NCI-H1436 treated with DMSO at 0.1 percent for 48 hours (cell line): ENCODE measurements around the gene GP1BA.

ENCODE experiments used
- DNase-seq: peaks from one replicate; lab custom pipeline; 2025; lab: John Stamatoyannopoulos, UW

Gene GP1BA

GRCh38 chr17:4938688-4939545 lies 6.8 kb downstream of the GP1BA start:
- DNase-seq, result no peak

GRCh38 chr17:4939546-4939795 lies 7.4 kb downstream of the GP1BA start:
- DNase-seq, result no peak

DNA sequence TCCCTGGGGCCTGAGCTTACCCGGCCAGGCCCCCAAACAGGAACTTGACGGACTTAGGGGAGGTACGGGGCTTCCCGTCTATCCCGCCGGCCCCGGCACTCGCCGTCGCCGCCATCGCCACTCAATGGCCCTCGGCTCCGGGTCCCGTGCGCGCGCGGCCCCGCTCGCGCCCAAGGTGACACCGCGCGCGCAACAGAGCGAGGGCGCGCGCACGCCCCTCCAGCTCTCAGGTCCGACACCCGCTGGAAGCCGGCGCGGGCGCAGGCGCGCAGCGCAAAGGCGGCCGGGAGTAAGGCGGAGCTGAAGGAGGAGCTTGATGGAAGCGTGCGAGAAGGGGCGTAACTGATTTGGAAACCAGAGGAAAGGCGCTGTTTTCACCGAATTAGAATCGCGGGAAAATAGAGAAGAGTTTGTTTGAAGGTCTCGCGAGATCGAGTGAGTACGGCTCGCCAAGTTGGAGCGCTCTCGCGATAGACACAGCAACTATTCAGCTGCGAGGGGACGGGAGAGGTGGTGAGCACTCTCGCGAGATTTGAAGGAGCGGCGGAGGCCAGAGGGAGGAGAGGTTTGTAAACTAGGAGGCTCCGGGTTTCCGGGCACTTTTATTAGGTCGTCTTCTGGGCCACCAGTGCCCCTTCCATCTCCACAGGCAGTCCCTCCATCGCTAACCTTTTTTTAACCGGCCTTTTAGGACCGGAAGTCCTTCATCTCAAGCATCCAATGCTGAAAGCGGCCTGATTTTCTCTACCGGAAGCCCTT lies 7.9 kb downstream of the GP1BA start, which contains the start of the genes RNF167 and SLC25A11:
Gene RNF167 (plus strand): TSS at position 473 of the 759 bp plus-strand sequence. CDS start 642 bp downstream, outside the sequence.
Gene SLC25A11 (minus strand): TSS at position 251 of the 759 bp plus-strand sequence. CDS start 136 bp downstream, at position 115.
- DNase-seq, result peak; percentile 97

DNA sequence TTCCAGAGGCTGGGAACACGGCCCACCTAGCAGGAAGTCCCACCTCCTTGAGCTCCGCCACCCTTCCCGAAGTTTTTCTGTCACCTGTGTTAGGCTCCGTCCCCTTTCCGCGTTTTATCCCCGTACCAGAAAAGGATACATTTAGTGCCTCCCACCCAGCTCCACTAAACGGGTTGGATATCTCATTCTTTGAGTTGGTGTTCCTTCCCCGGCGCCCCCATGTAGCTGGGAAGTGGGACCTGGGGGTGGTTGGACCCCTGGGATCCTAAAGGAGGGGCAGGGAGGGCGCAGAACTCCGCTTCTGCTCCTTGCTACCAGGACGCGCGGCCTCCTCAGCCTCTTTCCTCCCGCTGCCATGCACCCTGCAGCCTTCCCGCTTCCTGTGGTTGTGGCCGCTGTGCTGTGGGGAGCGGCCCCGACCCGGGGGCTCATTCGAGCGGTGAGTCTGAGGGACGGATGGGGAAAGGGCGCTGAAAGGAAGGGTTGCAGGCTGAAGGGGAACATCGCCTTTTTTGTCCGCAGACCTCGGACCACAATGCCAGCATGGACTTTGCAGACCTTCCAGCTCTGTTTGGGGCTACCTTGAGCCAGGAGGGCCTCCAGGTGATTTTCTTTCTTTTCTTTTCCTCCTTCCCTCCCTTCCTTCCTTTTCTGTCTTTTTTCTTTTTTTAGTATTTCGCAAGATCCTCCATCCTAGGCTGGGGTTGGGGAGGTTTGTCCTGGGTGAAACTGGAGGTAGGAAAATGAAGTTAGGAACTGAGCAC lies 8.7 kb downstream of the GP1BA start:
- no peak for DNase-seq

DNA sequence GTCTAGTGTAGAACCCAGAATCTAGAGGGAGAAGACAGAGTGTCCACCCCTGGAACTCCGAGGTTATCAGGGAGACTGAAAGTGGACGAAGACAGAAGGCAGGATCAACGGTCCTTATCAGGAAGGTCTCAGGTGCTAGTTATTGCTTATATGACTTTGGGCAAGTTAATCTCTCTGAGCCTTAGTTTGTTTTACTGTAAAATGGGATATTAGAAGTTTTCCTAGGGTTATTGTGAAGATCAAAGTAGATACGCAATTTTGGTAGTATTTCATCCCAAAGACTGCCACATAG lies 9.2 kb downstream of the GP1BA start:
- no peak for DNase-seq

DNA sequence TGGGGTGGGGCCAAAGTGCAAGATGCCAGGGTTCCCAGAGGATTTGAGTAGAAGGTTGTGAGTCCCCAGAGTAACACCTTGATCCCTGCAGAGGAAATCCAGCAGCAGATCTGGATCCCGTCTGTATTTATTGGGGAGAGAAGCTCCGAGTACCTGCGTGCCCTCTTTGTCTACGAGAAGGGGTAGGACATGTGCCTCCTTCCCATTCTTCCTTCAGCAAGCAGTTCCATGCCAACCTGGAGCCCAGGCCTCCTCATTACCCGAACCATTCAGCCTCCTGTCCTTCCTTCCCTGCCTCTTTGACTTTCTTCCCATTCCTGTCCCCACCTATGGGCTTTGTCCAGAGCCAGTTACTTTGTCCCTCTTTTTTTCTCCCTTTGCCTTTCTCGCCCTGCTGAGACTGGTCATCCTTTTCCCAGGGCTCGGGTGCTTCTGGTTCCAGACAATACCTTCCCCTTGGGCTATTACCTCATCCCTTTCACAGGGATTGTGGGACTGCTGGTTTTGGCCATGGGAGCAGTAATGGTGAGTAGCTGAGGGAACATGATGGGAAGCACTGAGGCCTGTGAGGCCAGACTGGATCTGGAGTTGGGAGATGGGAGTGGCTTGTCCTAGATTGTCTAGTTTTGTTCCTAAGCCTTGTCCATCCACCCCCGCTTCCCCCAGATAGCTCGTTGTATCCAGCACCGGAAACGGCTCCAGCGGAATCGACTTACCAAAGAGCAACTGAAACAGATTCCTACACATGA lies 10.9 kb downstream of the GP1BA start:
- no peak for DNase-seq

DNA sequence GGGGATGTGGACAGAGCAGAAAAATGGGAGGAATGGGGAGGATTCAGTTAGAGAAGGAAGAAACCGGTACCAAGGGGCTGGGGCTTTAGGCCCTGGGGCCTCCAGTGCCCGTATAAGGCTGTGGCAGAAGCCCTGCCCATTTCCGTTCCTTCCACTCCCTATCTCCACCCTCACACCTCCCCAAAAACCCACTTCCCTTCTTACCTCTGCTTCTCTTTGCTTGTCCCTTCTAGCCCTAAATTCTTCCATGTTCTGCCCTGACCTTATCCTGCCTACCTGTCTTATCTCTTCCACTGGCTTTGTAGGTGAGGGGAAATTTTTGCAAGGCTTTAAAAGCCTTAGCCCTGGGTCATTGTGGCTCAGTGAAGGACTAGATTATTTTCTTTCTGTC lies 12.1 kb downstream of the GP1BA start:
- DNase-seq, result no peak

- no peak for DNase-seq
Measured at GRCh38 chr17:4944554-4945175, 12.6 kb downstream of the GP1BA start.

DNA sequence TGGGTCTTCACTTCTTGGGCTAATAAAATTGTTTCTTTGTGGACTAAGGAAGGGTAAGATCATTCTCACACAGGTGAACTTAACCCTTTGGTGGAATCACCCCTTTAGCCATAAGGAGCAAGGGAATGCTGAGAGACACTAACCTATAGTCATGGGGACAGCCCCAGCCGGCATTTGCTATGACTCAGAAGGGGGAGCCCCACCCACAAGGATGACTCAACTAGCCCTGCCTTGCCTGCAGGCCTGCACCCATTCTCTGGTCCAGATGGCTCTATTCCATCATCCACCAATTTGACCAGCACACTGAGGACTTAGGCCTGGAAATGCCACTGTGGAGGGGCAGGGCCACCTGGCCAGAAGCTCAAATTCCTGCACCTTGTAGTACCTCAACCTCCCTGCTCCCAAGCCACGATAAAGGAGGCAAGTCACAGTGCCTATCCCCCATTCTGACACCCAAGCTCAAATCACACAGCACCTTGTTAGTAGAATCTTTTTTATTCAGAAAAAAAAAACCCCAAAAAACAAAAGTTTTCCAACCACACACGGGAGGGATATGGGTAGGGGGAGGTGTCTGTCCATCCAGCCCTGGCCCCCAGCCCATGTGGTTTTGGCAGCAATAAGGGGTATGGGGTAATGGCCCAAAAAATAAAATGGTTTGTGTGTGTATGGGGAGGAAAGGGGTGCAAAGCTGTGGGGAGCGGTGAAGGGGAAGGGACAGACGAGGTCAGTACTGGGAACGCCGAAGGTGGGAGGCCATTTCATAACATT lies 13.3 kb downstream of the GP1BA start:
- no peak for DNase-seq

GRCh38 chr17:4945944-4946280 lies 13.8 kb downstream of the GP1BA start:
- no peak for DNase-seq

GRCh38 chr17:4946312-4946976 lies 14.4 kb downstream of the GP1BA start:
- DNase-seq, result no peak

DNA sequence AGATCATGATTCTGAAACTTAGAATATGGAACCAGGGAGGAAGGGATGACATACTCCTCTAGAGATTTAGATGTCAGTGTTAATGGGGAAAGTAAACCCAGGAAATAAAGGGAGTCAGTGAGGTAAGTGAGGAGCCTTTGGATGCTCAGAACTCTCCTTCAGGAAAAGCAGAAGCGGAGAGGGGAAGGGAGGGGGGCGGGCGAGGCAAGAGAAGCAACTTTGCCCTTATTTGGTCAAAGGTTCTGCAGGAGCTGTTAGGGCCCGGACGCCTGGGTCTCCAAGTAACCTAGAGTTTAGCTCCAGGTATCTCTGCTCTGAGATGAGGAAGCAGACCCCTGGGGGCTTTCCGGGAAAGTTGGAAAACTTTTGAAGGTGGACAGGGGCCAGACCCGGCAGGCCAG lies 14.9 kb downstream of the GP1BA start:
- DNase-seq, result no peak

DNA sequence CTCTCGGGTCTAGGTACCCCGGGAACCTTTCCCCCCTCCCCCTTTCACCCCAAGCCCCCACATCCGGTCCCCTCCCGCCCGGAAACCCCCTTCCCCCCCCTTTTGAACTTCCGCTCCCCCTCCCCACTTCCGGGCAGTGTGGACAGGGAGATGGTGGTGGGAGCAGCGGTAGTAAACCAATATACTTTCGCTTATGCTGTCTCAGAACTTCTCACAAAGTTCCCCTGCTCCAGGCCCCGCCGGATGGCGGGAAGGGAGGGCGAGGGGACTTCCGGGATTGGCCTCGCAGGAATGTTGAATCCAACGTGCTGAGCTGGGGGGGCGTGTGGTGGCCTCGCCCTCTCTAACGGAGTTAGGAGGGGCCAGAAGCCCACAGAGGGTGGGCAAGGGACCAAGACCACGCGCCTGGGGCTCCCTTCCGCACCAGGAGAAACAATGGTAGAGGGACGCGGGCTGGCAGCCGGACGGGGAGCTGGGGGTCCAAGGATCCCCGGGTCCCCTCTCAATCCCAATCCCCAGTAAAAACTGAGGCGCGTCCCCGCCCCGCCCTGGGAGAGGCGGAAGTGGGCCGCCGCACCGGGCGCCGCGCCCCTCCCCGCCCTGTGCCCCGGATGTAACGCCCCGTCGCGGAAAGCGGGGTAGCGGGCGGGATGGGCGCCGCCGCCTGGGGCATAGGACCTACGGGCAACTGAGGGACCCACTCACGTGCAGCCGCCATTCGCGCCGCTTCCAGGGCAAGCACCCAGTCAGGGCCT lies 15.5 kb downstream of the GP1BA start:
- DNase-seq, result no peak

DNA sequence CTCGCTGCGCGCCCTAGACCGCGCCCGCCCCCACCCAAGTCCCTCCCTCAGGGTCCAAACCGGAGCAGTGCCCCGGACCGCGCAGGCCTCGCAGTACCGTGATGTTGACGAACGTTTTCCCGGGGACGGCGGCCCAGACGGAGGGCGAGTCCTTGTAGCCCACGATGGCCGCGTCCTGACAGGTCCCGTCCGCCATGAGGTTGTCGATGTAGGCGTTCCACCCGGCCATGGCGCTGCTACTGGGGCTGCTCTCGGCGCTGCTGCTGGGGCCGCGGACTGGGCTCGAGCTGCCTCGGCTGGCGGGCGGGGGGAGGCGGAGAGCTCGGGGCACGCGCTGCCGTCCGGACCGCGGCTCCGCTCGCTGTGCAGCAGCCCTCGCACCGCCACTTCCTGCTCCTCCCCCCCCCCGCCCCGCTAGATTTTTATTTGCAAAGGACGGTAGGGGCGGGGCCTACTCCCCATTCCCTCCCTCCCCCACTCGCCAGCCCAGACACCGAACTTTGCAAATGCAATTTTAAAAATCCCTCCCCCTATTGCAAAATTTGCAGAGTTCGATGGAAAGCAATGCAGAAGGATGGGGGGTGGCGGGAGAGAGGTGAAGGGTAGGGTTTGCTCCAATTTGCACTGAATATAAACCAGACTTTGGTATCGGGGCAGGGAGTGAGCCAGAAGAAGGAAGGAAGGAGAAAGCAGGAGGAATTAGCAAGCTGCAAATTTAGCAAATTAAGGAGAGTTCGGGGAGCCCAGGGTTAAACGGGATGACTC lies 16.3 kb downstream of the GP1BA start, which contains the start of gene PFN1:
Gene PFN1 (minus strand): TSS at position 365 of the 765 bp plus-strand sequence. CDS start 136 bp downstream, at position 229.
- DNase-seq, result peak; percentile 55

- peak; percentile 36 for DNase-seq
Measured at GRCh38 chr17:4948931-4949320, 16.8 kb downstream of the GP1BA start.

DNA sequence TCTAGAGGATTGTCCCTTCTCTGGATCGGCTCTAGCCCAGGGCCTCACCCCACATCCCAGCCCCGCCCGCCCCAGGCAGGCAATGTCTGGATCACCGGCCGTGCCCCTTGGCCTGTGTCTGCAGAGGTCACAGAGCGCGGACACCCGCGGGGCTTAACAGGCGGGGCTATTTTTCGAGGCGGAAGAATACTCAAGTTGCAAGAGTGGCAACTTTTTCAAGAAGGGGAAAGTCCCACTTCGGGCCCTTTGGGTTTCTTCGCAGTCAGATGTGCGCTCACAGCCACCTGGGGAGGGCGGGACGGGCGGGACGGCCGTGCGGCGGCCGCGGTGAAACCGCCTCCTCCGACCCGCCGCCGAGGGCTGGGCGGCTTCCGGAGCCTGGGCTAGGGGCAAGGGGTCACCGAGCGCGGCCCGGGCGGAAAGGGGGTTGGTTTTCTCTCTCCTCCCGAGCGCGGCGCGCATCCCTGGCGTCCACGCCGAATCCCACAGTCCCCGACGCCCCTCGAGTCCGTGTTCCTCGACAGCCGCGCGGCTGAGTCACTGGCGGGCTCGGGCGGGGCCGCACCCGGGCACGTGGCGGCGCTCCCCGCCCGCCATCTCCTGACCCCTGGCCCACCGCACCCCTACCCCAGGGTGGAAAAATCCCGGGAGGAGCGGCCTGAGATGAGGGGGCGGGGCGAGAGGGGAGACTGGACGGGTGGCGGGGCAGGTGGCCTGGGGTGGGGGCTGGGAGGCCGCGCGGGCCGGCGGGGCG lies 17.4 kb downstream of the GP1BA start:
- DNase-seq, result no peak

DNA sequence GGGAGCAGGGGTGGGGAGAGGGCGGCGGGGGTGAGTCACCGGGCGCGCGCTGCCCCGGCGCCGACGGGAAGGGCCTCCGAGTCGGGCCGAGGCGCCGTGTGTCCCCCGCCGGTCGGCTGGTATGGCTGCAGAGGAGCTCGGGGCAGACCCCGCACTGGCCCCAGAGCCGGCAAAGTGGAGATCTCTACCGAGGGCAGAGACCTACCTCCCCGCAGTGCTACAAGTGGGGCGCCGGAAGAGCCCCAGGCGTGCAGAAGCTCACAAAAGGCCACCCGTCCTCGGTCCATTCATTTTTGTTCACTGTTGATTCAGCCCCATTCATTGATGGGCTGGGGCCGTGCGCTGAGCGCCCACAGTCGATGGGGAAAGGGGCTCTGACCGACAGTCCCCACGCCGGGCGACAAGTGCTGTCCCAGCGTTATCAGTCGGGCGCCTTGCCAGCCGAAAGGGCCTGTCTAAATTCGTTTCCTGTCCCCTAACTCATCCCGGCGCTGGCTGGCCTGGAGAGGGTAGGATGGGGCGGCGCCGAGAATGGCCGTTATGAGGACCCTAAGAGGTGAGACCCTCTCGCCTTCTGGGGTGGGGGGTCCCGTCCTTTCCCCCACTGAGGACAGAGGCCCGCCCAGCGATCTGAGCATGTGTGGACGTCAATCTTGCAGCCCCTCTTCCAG lies 18.1 kb downstream of the GP1BA start:
- DNase-seq, result no peak
